OCI-LY7 (cell line): ENCODE measurements around the gene MCCD1. TPM values are rescaled to one million over a fixed set of nuclear protein-coding genes. Genes with fewer than 3 reads are reported as not detected.
"Not testable (repeated sequence)": the region's sequence is repeated elsewhere in the genome, so short reads cannot be mapped to it uniquely, and the experiment has no call there.

Source experiments
- BruUV-seq: library from RNA; stranded (reverse); fragments of 400-500 nt; replicated peaks from 2 replicates; lab custom pipeline; 2021; lab: Mats Ljungman, UMichigan
- CTCF ChIA-PET: fragments of 300-600 bp; sonication (Branson Sonifier 250); formaldehyde crosslinking; loops from one replicate; lab custom pipeline; 2022; ENCODE audit warnings: antibody characterized with exemption; ENCODE audit not compliant: unreplicated experiment; lab: Charles Lee
- POLR2A ChIA-PET: fragments of 300-600 bp; sonication (Branson Sonifier 250); formaldehyde crosslinking; loops from one replicate; lab custom pipeline; 2022; ENCODE audit warnings: antibody characterized with exemption; lab: Charles Lee
- DNase-seq: peaks from one replicate; pipeline ENCODE4 v3.0.0-alpha.2; 2015; ENCODE audit warnings: low spot score
- H2AFZ ChIP-seq: fragments of 200-600 bp; sonication (generic), shearing (Covaris generic); 2 replicates; pipeline ENCODE4 v1.6.1; 2014; ENCODE audit warnings: mild to moderate bottlenecking, antibody characterized with exemption, low read length, moderate library complexity
- H3K27ac ChIP-seq: fragments of 200-600 bp; sonication (generic); 2 replicates; pipeline ENCODE4 v1.5.1; 2014; ENCODE audit warnings: mixed run types, low read depth, mild to moderate bottlenecking, moderate library complexity, low read length, inconsistent platforms; ENCODE audit not compliant: poor library complexity, severe bottlenecking
- H3K36me3 ChIP-seq: fragments of 200-600 bp; sonication (generic); 2 replicates; pipeline ENCODE4 v1.6.1; 2014; ENCODE audit warnings: mild to moderate bottlenecking, antibody characterized with exemption, low read length, moderate library complexity, mixed read lengths; ENCODE audit not compliant: insufficient read depth
- H3K4me1 ChIP-seq: fragments of 200-600 bp; sonication (generic); 2 replicates; pipeline ENCODE4 v1.5.1; 2014; ENCODE audit warnings: mild to moderate bottlenecking, low read length; ENCODE audit not compliant: insufficient read depth, poor library complexity, severe bottlenecking
- H3K4me2 ChIP-seq: fragments of 200-600 bp; sonication (generic); 2 replicates; pipeline ENCODE4 v1.6.1; 2014; ENCODE audit warnings: mild to moderate bottlenecking, low read length
- H3K4me3 ChIP-seq: fragments of 200-600 bp; sonication (generic); 2 replicates; pipeline ENCODE4 v1.5.1; 2014; ENCODE audit warnings: mild to moderate bottlenecking, low read depth, low read length; ENCODE audit not compliant: poor library complexity, severe bottlenecking
- H3K79me2 ChIP-seq: fragments of 200-600 bp; sonication (generic); 2 replicates; pipeline ENCODE4 v1.6.1; 2016; ENCODE audit warnings: low read depth, mild to moderate bottlenecking, low read length, moderate library complexity, mixed read lengths; ENCODE audit not compliant: insufficient read depth
- H3K9me2 ChIP-seq: fragments of 200-600 bp; sonication (generic); 2 replicates; pipeline ENCODE4 v1.6.1; 2016; ENCODE audit warnings: mild to moderate bottlenecking, low read length, mixed read lengths; ENCODE audit not compliant: insufficient read depth
- H3K9me3 ChIP-seq: fragments of 200-600 bp; sonication (generic); 2 replicates; pipeline ENCODE4 v1.6.1; 2014; ENCODE audit warnings: mild to moderate bottlenecking, mixed run types, low read length, mixed read lengths
- H4K20me1 ChIP-seq: fragments of 200-600 bp; sonication (generic); 2 replicates; pipeline ENCODE4 v1.6.1; 2014; ENCODE audit warnings: mild to moderate bottlenecking, antibody characterized with exemption, low read length, moderate library complexity, mixed read lengths; ENCODE audit not compliant: insufficient read depth
- EZH2phosphoT487 ChIP-seq: fragments of 200-600 bp; sonication (generic); IDR thresholded peaks from 2 replicates; pipeline ENCODE4 v1.6.1; 2018; ENCODE audit warnings: low read depth, borderline replicate concordance, mild to moderate bottlenecking, mixed run types, antibody characterized with exemption, low read length, moderate library complexity, mixed read lengths
- intact Hi-C: fragments of 100-400 bp; cut with micrococcal nuclease; formaldehyde crosslinking; loops from one replicate; pipeline ENCODE4 v1.10.0; 2022; ENCODE audit not compliant: unreplicated experiment
- total RNA-seq, 2 experiments: library from RNA; depleted of rRNA in 1 of 2; stranded (reverse); fragments of >200 nt in 1 of 2; shearing (Covaris generic) in 1 of 2; gene quantifications; 2 replicates each; pipeline ENCODE4 v1.2.3, GENCODE V29; 2014 to 2022
- TF ChIP-seq, protein P1 (sequence below): fragments of 200-600 bp; sonication (generic); conservative IDR thresholded peaks from 2 replicates; pipeline ENCODE4 v1.5.1; 2014; ENCODE audit warnings: mild to moderate bottlenecking, antibody characterized with exemption, low read length, moderate library complexity, mixed read lengths

The MCCD1 gene
- total RNA-seq, 2 experiments from 2014 or later, result not detected

DNA sequence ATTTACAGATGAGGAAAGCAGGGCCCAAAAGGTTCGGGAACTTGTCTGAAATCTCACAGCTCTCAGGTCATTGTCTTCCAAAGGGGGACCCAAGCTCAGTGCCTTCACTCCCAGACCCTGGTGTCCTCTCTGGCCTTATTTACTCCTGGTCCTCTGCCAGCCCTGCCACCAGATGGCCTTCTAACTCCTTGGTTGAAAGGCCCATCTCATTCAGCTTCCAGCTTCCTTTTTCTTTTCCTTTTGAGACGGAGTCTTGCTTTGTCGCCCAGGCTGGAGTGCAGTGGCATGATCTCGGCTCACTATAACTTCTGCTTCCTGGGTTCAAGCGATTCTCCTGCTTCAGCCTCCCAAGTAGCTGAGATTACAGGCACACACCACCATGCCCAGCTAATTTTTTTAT is 22.6 kb downstream of the MCCD1 start:
- POLR2A ChIA-PET, result interaction anchor here (0.8 to 3.2 kb wide), 9 partner anchors 9 to 109 kb away, joined by 3 to 34 read pairs (median 4); partner anchors contain the start of genes BAG6 and C6orf47
- H4K20me1 ChIP-seq, result not testable (repeated sequence)
- 0 out of 2 replicates have a peak overlapping the region, but pooled peaks have one; percentile 24 for H3K4me2 ChIP-seq

DNA sequence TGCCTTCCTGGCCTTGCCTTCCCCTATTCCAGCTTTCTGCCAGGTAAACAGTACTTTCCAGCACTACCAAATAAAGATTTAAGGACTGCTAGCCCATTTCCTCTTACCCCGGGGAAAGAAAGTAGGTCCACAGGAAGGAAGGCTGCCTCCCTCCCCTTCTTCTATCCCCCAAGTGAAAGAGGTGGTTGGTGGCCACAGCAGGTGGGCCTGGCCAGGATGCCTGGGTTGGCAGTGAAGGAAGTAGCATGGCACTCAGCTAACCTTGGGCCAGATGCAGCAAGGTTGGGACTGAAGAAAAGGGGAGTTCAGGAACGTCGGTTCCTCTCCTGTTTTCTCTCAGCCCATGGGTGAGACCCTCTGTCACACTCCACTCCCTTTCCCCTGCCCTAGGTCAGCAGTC is 27.5 kb downstream of the MCCD1 start:
- peaks cover 45% of the 10 kb centered on the region for H3K36me3 ChIP-seq
- no TSS peak for BruUV-seq
- no peaks in the 10 kb centered on the region for H3K9me2 ChIP-seq
- no peak overlapping the region for H3K27ac ChIP-seq
- no peaks in the 10 kb centered on the region for H3K79me2 ChIP-seq
- H2AFZ ChIP-seq, result no peak overlapping the region
- peak overlapping the region; percentile 36; the same call in 1 of the 2 replicates for H3K4me2 ChIP-seq
- CTCF ChIA-PET, result interaction anchor here (0.5 to 1.4 kb wide), 3 partner anchors 18 to 62 kb away, joined by 3 to 4 read pairs (median 3); no protein-coding TSS in a partner anchor
- POLR2A ChIA-PET, result no interaction called here
- DNase-seq, result no peak
- TF ChIP-seq, protein P1, sequence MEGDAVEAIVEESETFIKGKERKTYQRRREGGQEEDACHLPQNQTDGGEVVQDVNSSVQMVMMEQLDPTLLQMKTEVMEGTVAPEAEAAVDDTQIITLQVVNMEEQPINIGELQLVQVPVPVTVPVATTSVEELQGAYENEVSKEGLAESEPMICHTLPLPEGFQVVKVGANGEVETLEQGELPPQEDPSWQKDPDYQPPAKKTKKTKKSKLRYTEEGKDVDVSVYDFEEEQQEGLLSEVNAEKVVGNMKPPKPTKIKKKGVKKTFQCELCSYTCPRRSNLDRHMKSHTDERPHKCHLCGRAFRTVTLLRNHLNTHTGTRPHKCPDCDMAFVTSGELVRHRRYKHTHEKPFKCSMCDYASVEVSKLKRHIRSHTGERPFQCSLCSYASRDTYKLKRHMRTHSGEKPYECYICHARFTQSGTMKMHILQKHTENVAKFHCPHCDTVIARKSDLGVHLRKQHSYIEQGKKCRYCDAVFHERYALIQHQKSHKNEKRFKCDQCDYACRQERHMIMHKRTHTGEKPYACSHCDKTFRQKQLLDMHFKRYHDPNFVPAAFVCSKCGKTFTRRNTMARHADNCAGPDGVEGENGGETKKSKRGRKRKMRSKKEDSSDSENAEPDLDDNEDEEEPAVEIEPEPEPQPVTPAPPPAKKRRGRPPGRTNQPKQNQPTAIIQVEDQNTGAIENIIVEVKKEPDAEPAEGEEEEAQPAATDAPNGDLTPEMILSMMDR, result no peak
- TF ChIP-seq EZH2phosphoT487, result no peak
- H3K4me1 ChIP-seq, result peaks cover 65% of the 10 kb centered on the region
- H3K9me3 ChIP-seq, result no peaks in the 10 kb centered on the region
- H3K4me3 ChIP-seq, result no peak overlapping the region
- no peaks in the 10 kb centered on the region for H4K20me1 ChIP-seq
- intact Hi-C loops, result no loop called here

More for the DNA sequence above, 22.6 kb downstream of the MCCD1 start:
- not testable (repeated sequence) for H3K9me2 ChIP-seq, H3K4me3 ChIP-seq, H2AFZ ChIP-seq, H3K27ac ChIP-seq, H3K9me3 ChIP-seq, BruUV-seq
- TF ChIP-seq, protein P1, result peak; percentile 81
- Histone ChIP-seq H3K4me1 (peaks cover 46% of the 10 kb centered on the region), H3K79me2 (peaks cover 16% of the 10 kb centered on the region), H3K36me3 (peaks cover 43% of the 10 kb centered on the region)
- CTCF ChIA-PET, result interaction anchor here (0.7 to 2.5 kb wide), 7 partner anchors 9 to 47 kb away, joined by 3 to 32 read pairs (median 4); partner anchors contain the start of gene NCR3
- peak; percentile 67 for DNase-seq
- intact Hi-C loops, result loop anchor here (1.0 kb wide), 1 partner anchor 47 kb away; no protein-coding TSS in a partner anchor
